ENCODE measurements around the gene POPDC3.

The POPDC3 gene

GRCh38 chr6:105196076-105196475 is 16.3 kb upstream of the POPDC3 start:
- no peak overlapping the region for H3K9ac ChIP-seq (ENCODE audit: low read depth in 1 of 2, low read length in 2 of 2)
- no peaks in the 10 kb centered on the region for H3K36me3 ChIP-seq (ENCODE audit: control insufficient read depth in 2 of 2, insufficient read depth in 2 of 2, low read length in 2 of 2)
- no peak overlapping the region for H3K4me3 ChIP-seq (ENCODE audit: low read length in 2 of 2)
- H3K4me1 ChIP-seq (ENCODE audit: control insufficient read depth in 2 of 2, insufficient read depth in 2 of 2, low read length in 2 of 2): no peaks in the 10 kb centered on the region
- H3K27ac ChIP-seq (ENCODE audit: low read depth in 2 of 2, low read length in 2 of 2): no peak overlapping the region
- no peaks in the 10 kb centered on the region for H3K9me3 ChIP-seq (ENCODE audit: control insufficient read depth in 2 of 2, low read length in 2 of 2)
- H3K27me3 ChIP-seq (ENCODE audit: control insufficient read depth in 2 of 2, insufficient read depth in 2 of 2, low read length in 2 of 2): no peaks in the 10 kb centered on the region

GRCh38 chr6:105194591-105194990 is 14.8 kb upstream of the POPDC3 start:
- no peak overlapping the region for H3K9ac ChIP-seq (ENCODE audit: low read depth in 1 of 2, low read length in 2 of 2)
- no peaks in the 10 kb centered on the region for H3K36me3 ChIP-seq (ENCODE audit: control insufficient read depth in 2 of 2, insufficient read depth in 2 of 2, low read length in 2 of 2)
- no peaks in the 10 kb centered on the region for H3K4me1 ChIP-seq (ENCODE audit: control insufficient read depth in 2 of 2, insufficient read depth in 2 of 2, low read length in 2 of 2)
- no peaks in the 10 kb centered on the region for H3K9me3 ChIP-seq (ENCODE audit: control insufficient read depth in 2 of 2, low read length in 2 of 2)
- no peaks in the 10 kb centered on the region for H3K27me3 ChIP-seq (ENCODE audit: control insufficient read depth in 2 of 2, insufficient read depth in 2 of 2, low read length in 2 of 2)
- H3K4me3 ChIP-seq (ENCODE audit: low read length in 2 of 2): no peak overlapping the region
- no peak overlapping the region for H3K27ac ChIP-seq (ENCODE audit: low read depth in 2 of 2, low read length in 2 of 2)

- Histone ChIP-seq H3K9me3 (ENCODE audit: control insufficient read depth in 2 of 2, low read length in 2 of 2) (no peaks in the 10 kb centered on the region), H3K4me1 (ENCODE audit: control insufficient read depth in 2 of 2, insufficient read depth in 2 of 2, low read length in 2 of 2) (no peaks in the 10 kb centered on the region), H3K27ac (ENCODE audit: low read depth in 2 of 2, low read length in 2 of 2) (no peak overlapping the region), H3K4me3 (ENCODE audit: low read length in 2 of 2) (no peak overlapping the region), H3K27me3 (ENCODE audit: control insufficient read depth in 2 of 2, insufficient read depth in 2 of 2, low read length in 2 of 2) (no peaks in the 10 kb centered on the region), H3K36me3 (ENCODE audit: control insufficient read depth in 2 of 2, insufficient read depth in 2 of 2, low read length in 2 of 2) (no peaks in the 10 kb centered on the region), H3K9ac (ENCODE audit: low read depth in 1 of 2, low read length in 2 of 2) (no peak overlapping the region)
Observed at GRCh38 chr6:105194106-105194505, 14.3 kb upstream of the POPDC3 start.

GRCh38 chr6:105193647-105194046 is 13.8 kb upstream of the POPDC3 start:
- H3K27ac ChIP-seq (ENCODE audit: low read depth in 2 of 2, low read length in 2 of 2): no peak overlapping the region
- no peaks in the 10 kb centered on the region for H3K4me1 ChIP-seq (ENCODE audit: control insufficient read depth in 2 of 2, insufficient read depth in 2 of 2, low read length in 2 of 2)
- H3K9me3 ChIP-seq (ENCODE audit: control insufficient read depth in 2 of 2, low read length in 2 of 2): no peaks in the 10 kb centered on the region
- H3K36me3 ChIP-seq (ENCODE audit: control insufficient read depth in 2 of 2, insufficient read depth in 2 of 2, low read length in 2 of 2): no peaks in the 10 kb centered on the region
- H3K4me3 ChIP-seq (ENCODE audit: low read length in 2 of 2): no peak overlapping the region
- H3K9ac ChIP-seq (ENCODE audit: low read depth in 1 of 2, low read length in 2 of 2): no peak overlapping the region
- no peaks in the 10 kb centered on the region for H3K27me3 ChIP-seq (ENCODE audit: control insufficient read depth in 2 of 2, insufficient read depth in 2 of 2, low read length in 2 of 2)

- no peaks in the 10 kb centered on the region for H3K9me3 ChIP-seq (ENCODE audit: control insufficient read depth in 2 of 2, low read length in 2 of 2)
- H3K36me3 ChIP-seq (ENCODE audit: control insufficient read depth in 2 of 2, insufficient read depth in 2 of 2, low read length in 2 of 2): no peaks in the 10 kb centered on the region
- H3K4me3 ChIP-seq (ENCODE audit: low read length in 2 of 2): no peak overlapping the region
- H3K4me1 ChIP-seq (ENCODE audit: control insufficient read depth in 2 of 2, insufficient read depth in 2 of 2, low read length in 2 of 2): no peaks in the 10 kb centered on the region
- H3K9ac ChIP-seq (ENCODE audit: low read depth in 1 of 2, low read length in 2 of 2): no peak overlapping the region
- no peaks in the 10 kb centered on the region for H3K27me3 ChIP-seq (ENCODE audit: control insufficient read depth in 2 of 2, insufficient read depth in 2 of 2, low read length in 2 of 2)
- H3K27ac ChIP-seq (ENCODE audit: low read depth in 2 of 2, low read length in 2 of 2): no peak overlapping the region
Observed at GRCh38 chr6:105192707-105193465, 13.1 kb upstream of the POPDC3 start.

GRCh38 chr6:105191351-105191750 is 11.5 kb upstream of the POPDC3 start:
- H3K4me1 ChIP-seq (ENCODE audit: control insufficient read depth in 2 of 2, insufficient read depth in 2 of 2, low read length in 2 of 2): no peaks in the 10 kb centered on the region

GRCh38 chr6:105189026-105189820 is 9.4 kb upstream of the POPDC3 start:
- Histone ChIP-seq H3K4me1 (ENCODE audit: control insufficient read depth in 2 of 2, insufficient read depth in 2 of 2, low read length in 2 of 2) (no peaks in the 10 kb centered on the region), H3K9ac (ENCODE audit: low read depth in 1 of 2, low read length in 2 of 2) (no peak overlapping the region), H3K27me3 (ENCODE audit: control insufficient read depth in 2 of 2, insufficient read depth in 2 of 2, low read length in 2 of 2) (peaks cover 0 to 2% of the 10 kb centered on the region in 2 donors), H3K9me3 (ENCODE audit: control insufficient read depth in 2 of 2, low read length in 2 of 2) (no peaks in the 10 kb centered on the region), H3K4me3 (ENCODE audit: low read length in 2 of 2) (no peak overlapping the region), H3K27ac (ENCODE audit: low read depth in 2 of 2, low read length in 2 of 2) (no peak overlapping the region), H3K36me3 (ENCODE audit: control insufficient read depth in 2 of 2, insufficient read depth in 2 of 2, low read length in 2 of 2) (no peaks in the 10 kb centered on the region)

More at GRCh38 chr6:105191351-105191750, 11.5 kb upstream of the POPDC3 start:
- H3K36me3 ChIP-seq (ENCODE audit: control insufficient read depth in 2 of 2, insufficient read depth in 2 of 2, low read length in 2 of 2): no peaks in the 10 kb centered on the region
- H3K9ac ChIP-seq (ENCODE audit: low read depth in 1 of 2, low read length in 2 of 2): no peak overlapping the region
- no peaks in the 10 kb centered on the region for H3K27me3 ChIP-seq (ENCODE audit: control insufficient read depth in 2 of 2, insufficient read depth in 2 of 2, low read length in 2 of 2)
- no peak overlapping the region for H3K4me3 ChIP-seq (ENCODE audit: low read length in 2 of 2)
- H3K27ac ChIP-seq (ENCODE audit: low read depth in 2 of 2, low read length in 2 of 2): no peak overlapping the region
- no peaks in the 10 kb centered on the region for H3K9me3 ChIP-seq (ENCODE audit: control insufficient read depth in 2 of 2, low read length in 2 of 2)

- H3K4me1 ChIP-seq (ENCODE audit: control insufficient read depth in 2 of 2, insufficient read depth in 2 of 2, low read length in 2 of 2): no peaks in the 10 kb centered on the region
- peaks cover 0 to 2% of the 10 kb centered on the region in 2 donors for H3K27me3 ChIP-seq (ENCODE audit: control insufficient read depth in 2 of 2, insufficient read depth in 2 of 2, low read length in 2 of 2)
- no peak overlapping the region for H3K4me3 ChIP-seq (ENCODE audit: low read length in 2 of 2)
- H3K9ac ChIP-seq (ENCODE audit: low read depth in 1 of 2, low read length in 2 of 2): no peak overlapping the region
- no peaks in the 10 kb centered on the region for H3K36me3 ChIP-seq (ENCODE audit: control insufficient read depth in 2 of 2, insufficient read depth in 2 of 2, low read length in 2 of 2)
- H3K9me3 ChIP-seq (ENCODE audit: control insufficient read depth in 2 of 2, low read length in 2 of 2): no peaks in the 10 kb centered on the region
- H3K27ac ChIP-seq (ENCODE audit: low read depth in 2 of 2, low read length in 2 of 2): no peak overlapping the region
Observed at GRCh38 chr6:105188251-105188650, 8.4 kb upstream of the POPDC3 start.

- Histone ChIP-seq H3K4me1 (ENCODE audit: control insufficient read depth in 2 of 2, insufficient read depth in 2 of 2, low read length in 2 of 2) (no peaks in the 10 kb centered on the region), H3K9me3 (ENCODE audit: control insufficient read depth in 2 of 2, low read length in 2 of 2) (no peaks in the 10 kb centered on the region), H3K4me3 (ENCODE audit: low read length in 2 of 2) (no peak overlapping the region), H3K9ac (ENCODE audit: low read depth in 1 of 2, low read length in 2 of 2) (no peak overlapping the region), H3K27me3 (ENCODE audit: control insufficient read depth in 2 of 2, insufficient read depth in 2 of 2, low read length in 2 of 2) (peaks cover 0 to 6% of the 10 kb centered on the region in 2 donors), H3K36me3 (ENCODE audit: control insufficient read depth in 2 of 2, insufficient read depth in 2 of 2, low read length in 2 of 2) (no peaks in the 10 kb centered on the region), H3K27ac (ENCODE audit: low read depth in 2 of 2, low read length in 2 of 2) (no peak overlapping the region)
Observed at GRCh38 chr6:105186576-105186975, 6.8 kb upstream of the POPDC3 start.

GRCh38 chr6:105184921-105185320 is 5.1 kb upstream of the POPDC3 start:
- Histone ChIP-seq H3K4me3 (ENCODE audit: low read length in 2 of 2) (no peak overlapping the region), H3K9ac (ENCODE audit: low read depth in 1 of 2, low read length in 2 of 2) (no peak overlapping the region), H3K4me1 (ENCODE audit: control insufficient read depth in 2 of 2, insufficient read depth in 2 of 2, low read length in 2 of 2) (no peaks in the 10 kb centered on the region), H3K9me3 (ENCODE audit: control insufficient read depth in 2 of 2, low read length in 2 of 2) (no peaks in the 10 kb centered on the region), H3K27me3 (ENCODE audit: control insufficient read depth in 2 of 2, insufficient read depth in 2 of 2, low read length in 2 of 2) (peaks cover 10 to 16% of the 10 kb centered on the region in 2 donors), H3K36me3 (ENCODE audit: control insufficient read depth in 2 of 2, insufficient read depth in 2 of 2, low read length in 2 of 2) (no peaks in the 10 kb centered on the region), H3K27ac (ENCODE audit: low read depth in 2 of 2, low read length in 2 of 2) (no peak overlapping the region)

Measured in mucosa of rectum (tissue), 2 donors.